HepG2 (cell line): ENCODE data around the gene RPS23. TPM values are rescaled to one million over a fixed set of nuclear protein-coding genes. Genes with fewer than 3 reads are reported as not detected.
A peak's percentile ranks its signal among the peaks of the same experiment; 100 is the strongest.

ENCODE experiments used
- ATAD3A ChIP-seq: sonication (generic); formaldehyde crosslinking; IDR thresholded peaks from 2 replicates; pipeline ENCODE4 v1.4.0; 2020; ENCODE audit warnings: missing genetic modification reagents
- ETV5 ChIP-seq: IDR thresholded peaks from 2 replicates; pipeline ENCODE4 v1.6.1; 2018; ENCODE audit warnings: missing biosample characterization, missing genetic modification reagents, inconsistent platforms, borderline replicate concordance
- HES4 ChIP-seq: sonication (generic); formaldehyde crosslinking; IDR thresholded peaks from 2 replicates; pipeline ENCODE4 v1.9.0; 2021; ENCODE audit warnings: mild to moderate bottlenecking, missing genetic modification reagents, borderline replicate concordance
- MAFG ChIP-seq: sonication (generic); formaldehyde crosslinking; IDR thresholded peaks from 2 replicates; pipeline ENCODE4 v1.5.1; 2020; ENCODE audit warnings: mild to moderate bottlenecking, missing genetic modification reagents
- MTA1 ChIP-seq: sonication (generic); formaldehyde crosslinking; IDR thresholded peaks from 2 replicates; pipeline ENCODE4 v1.4.0; 2020; ENCODE audit warnings: missing genetic modification reagents, mild to moderate bottlenecking, borderline replicate concordance
- NFE2L1 ChIP-seq: sonication (generic); formaldehyde crosslinking; IDR thresholded peaks from 2 replicates; pipeline ENCODE4 v1.4.0; 2020; ENCODE audit warnings: missing genetic modification reagents, mild to moderate bottlenecking, borderline replicate concordance
- NFIB ChIP-seq: sonication (generic); formaldehyde crosslinking; IDR thresholded peaks from 2 replicates; pipeline ENCODE4 v1.9.0; 2021; ENCODE audit warnings: missing genetic modification reagents, mild to moderate bottlenecking, borderline replicate concordance
- RCOR2 ChIP-seq: IDR thresholded peaks from 2 replicates; pipeline ENCODE4 v1.6.1; 2016; ENCODE audit warnings: missing biosample characterization, missing genetic modification reagents
- SKIL ChIP-seq: sonication (generic); formaldehyde crosslinking; IDR thresholded peaks from 2 replicates; pipeline ENCODE4 v1.8.0; 2022; ENCODE audit warnings: missing genetic modification reagents, mild to moderate bottlenecking, moderate library complexity, borderline replicate concordance
- SMAD3 ChIP-seq: sonication (generic); formaldehyde crosslinking; IDR thresholded peaks from 2 replicates; pipeline ENCODE4 v1.4.0; 2020; ENCODE audit warnings: missing genetic modification reagents
- TEAD2 ChIP-seq: sonication (generic); formaldehyde crosslinking; IDR thresholded peaks from 2 replicates; pipeline ENCODE4 v1.9.0; 2021; ENCODE audit warnings: missing genetic modification reagents
- YEATS4 ChIP-seq: sonication (generic); formaldehyde crosslinking; IDR thresholded peaks from 2 replicates; pipeline ENCODE4 v1.4.0; 2020; ENCODE audit warnings: missing genetic modification reagents, borderline replicate concordance
- ZFP82 ChIP-seq: sonication (generic); formaldehyde crosslinking; IDR thresholded peaks from 2 replicates; pipeline ENCODE4 v1.5.1; 2020; ENCODE audit warnings: mild to moderate bottlenecking, missing genetic modification reagents, borderline replicate concordance
- ZHX2 ChIP-seq, 2 experiments: sonication (generic) in 1 of 2; formaldehyde crosslinking in 1 of 2; IDR thresholded peaks; 2 replicates each; pipeline versions ENCODE4 v1.6.1 to v1.9.0; 2014 to 2022; ENCODE audit warnings: antibody characterized with exemption in 1 of 2, borderline replicate concordance in 1 of 2, inconsistent platforms in 1 of 2, low read depth in 1 of 2, missing genetic modification reagents in 1 of 2
- ZKSCAN1 ChIP-seq: fragments of 150-350 bp; IDR thresholded peaks from 2 replicates; pipeline ENCODE4 v1.6.1; 2014; ENCODE audit warnings: low read length
- ZNF512 ChIP-seq: sonication (generic); formaldehyde crosslinking; IDR thresholded peaks from 2 replicates; pipeline ENCODE4 v1.4.0; 2020; ENCODE audit warnings: mild to moderate bottlenecking, missing genetic modification reagents
- ZNF605 ChIP-seq: sonication (generic); formaldehyde crosslinking; IDR thresholded peaks from 2 replicates; pipeline ENCODE4 v1.8.0; 2022; ENCODE audit warnings: mild to moderate bottlenecking, missing genetic modification reagents
- ZNF713 ChIP-seq: sonication (generic); formaldehyde crosslinking; IDR thresholded peaks from 2 replicates; pipeline ENCODE4 v1.4.0; 2020; ENCODE audit warnings: mild to moderate bottlenecking, missing genetic modification reagents
- ZNF782 ChIP-seq: sonication (generic); formaldehyde crosslinking; IDR thresholded peaks from 2 replicates; pipeline ENCODE4 v1.4.0; 2020; ENCODE audit warnings: missing genetic modification reagents, mild to moderate bottlenecking, borderline replicate concordance
- polyA plus RNA-seq, 8 experiments: library from polyadenylated mRNA; depleted of rRNA in 3 of 8; stranded (reverse) in 7 of 8; unstranded in 1 of 8; fragments of >200 nt; fragmentation: Illumina TruSeq in 4 of 8; extraction: Trizol in 4 of 8; gene quantifications; 2 replicates each; pipeline versions ENCODE4 v1.2.1 to v1.2.3, GENCODE V29; 2011 to 2016; ENCODE audit warnings: low read depth in 4 of 8, missing spikeins in 1 of 8, mixed read lengths in 1 of 8; ENCODE audit not compliant: insufficient read depth in 1 of 8
- total RNA-seq, 5 experiments: library from RNA; depleted of rRNA; stranded (reverse); fragments of >200 nt; fragmentation: Illumina TruSeq; extraction: Trizol; gene quantifications; 2 replicates each; pipeline ENCODE4 v1.2.3, GENCODE V29; 2016; ENCODE audit warnings: low read depth in 1 of 5

Gene RPS23
- total and polyA plus RNA-seq, 2 of the 13 experiments (the other 11 are each of a cell fraction or from before 2014, with no cell fraction given), result 3,088 to 3,235 TPM

- no peak for TF ChIP-seq ZHX2 (IDR thresholded peaks at IDR 0.05; ENCODE audit: low read depth)
- peak; percentile 76; the same call in 1 of the 2 replicates for TF ChIP-seq ZHX2 (CRISPR knock-in tag; IDR thresholded peaks at IDR 0.05; ENCODE audit: borderline replicate concordance)
- TF ChIP-seq MTA1 (CRISPR knock-in tag), result peak; percentile 36; the same call in 1 of the 2 replicates
- no peak for TF ChIP-seq ZKSCAN1
- peak; percentile 94 for TF ChIP-seq YEATS4
- TF ChIP-seq ATAD3A (CRISPR knock-in tag), result peak; percentile 15; the same call in 1 of the 2 replicates
- no peak; the same call in 1 of the 2 replicates for TF ChIP-seq HES4 (CRISPR knock-in tag)
- TF ChIP-seq ZNF605 (CRISPR knock-in tag), result peak; percentile 71
- TF ChIP-seq TEAD2 (CRISPR knock-in tag), result peak; percentile 63; the same call in 1 of the 2 replicates
- TF ChIP-seq ZNF512, result 0 out of 2 replicates have a peak, but pooled peaks have one; percentile 55
- no peak for TF ChIP-seq SKIL (CRISPR knock-in tag)
- peak; percentile 54; the same call in 1 of the 2 replicates for TF ChIP-seq SMAD3 (CRISPR knock-in tag)
- 0 out of 2 replicates have a peak, but pooled peaks have one; percentile 44 for TF ChIP-seq ZNF782 (CRISPR knock-in tag)
- TF ChIP-seq MAFG, result no peak
- TF ChIP-seq NFIB (CRISPR knock-in tag), result no peak
- 0 out of 2 replicates have a peak, but pooled peaks have one; percentile 4 for TF ChIP-seq ETV5 (CRISPR knock-in tag)
- TF ChIP-seq ZNF713 (CRISPR knock-in tag), result 0 out of 2 replicates have a peak, but pooled peaks have one; percentile 44
- TF ChIP-seq RCOR2, result no peak
- TF ChIP-seq ZFP82 (CRISPR knock-in tag), result peak; percentile 87; the same call in 1 of the 2 replicates
- TF ChIP-seq NFE2L1 (CRISPR knock-in tag), result no peak
These were observed at the start of gene RPS23 (continued) for GRCh38 chr5:82277987-82278710.
